ENCODE measurements around the gene THBS3.
A peak's percentile ranks its signal among the peaks of the same experiment; 100 is the strongest.
"Not testable (repeated sequence)": the region's sequence is repeated elsewhere in the genome, so short reads cannot be mapped to it uniquely, and the experiment has no call there.

The THBS3 gene

GRCh38 chr1:155175281-155175926 lies 32.3 kb downstream of the THBS3 start:
- DNase-seq, result no peak

GRCh38 chr1:155174324-155175280 lies 33.1 kb downstream of the THBS3 start:
- DNase-seq, result peak in 19 of 51 donors; percentile 26 to 77 (median 51)

GRCh38 chr1:155173478-155174323 lies 34.0 kb downstream of the THBS3 start, which contains the start of gene TRIM46:
TRIM46 (plus strand) TSS chr1:155173849; CDS start chr1:155173967, 118 bp downstream.
- DNase-seq, result peak in 34 of 51 donors; percentile 18 to 89 (median 49)

GRCh38 chr1:155172732-155173477 lies 34.8 kb downstream of the THBS3 start, which contains the start of gene KRTCAP2:
KRTCAP2 (minus strand) TSS chr1:155173304; CDS start chr1:155173224, 80 bp downstream.
- peak; percentile 54 to 96 (median 90) for DNase-seq

GRCh38 chr1:155171836-155172731 lies 35.6 kb downstream of the THBS3 start:
- DNase-seq, result no peak

- DNase-seq, result no peak
Observed at GRCh38 chr1:155170806-155171205, 36.9 kb downstream of the THBS3 start.

GRCh38 chr1:155170101-155170785 lies 37.5 kb downstream of the THBS3 start:
- DNase-seq, result no peak

GRCh38 chr1:155169541-155169940 lies 38.2 kb downstream of the THBS3 start:
- DNase-seq, result no peak

- DNase-seq, result no peak
Observed at GRCh38 chr1:155168456-155169210, 39.1 kb downstream of the THBS3 start.

- not testable (repeated sequence) for DNase-seq
Observed at GRCh38 chr1:155168105-155168445, 39.6 kb downstream of the THBS3 start.

- peak in 50 of 51 donors; percentile 22 to 96 (median 80) for DNase-seq
Observed at GRCh38 chr1:155167166-155168104, 40.3 kb downstream of the THBS3 start.

GRCh38 chr1:155166471-155167165 lies 41.1 kb downstream of the THBS3 start:
- DNase-seq, result peak in 27 of 51 donors; percentile 12 to 59 (median 42)

- DNase-seq, result no peak
Observed at GRCh38 chr1:155166051-155166470, 41.6 kb downstream of the THBS3 start.

- not testable (repeated sequence) for DNase-seq
Observed at GRCh38 chr1:155164625-155165024, 43.1 kb downstream of the THBS3 start.

GRCh38 chr1:155163785-155164184 lies 43.9 kb downstream of the THBS3 start:
- DNase-seq, result not testable (repeated sequence)

- DNase-seq, result not testable (repeated sequence)
Observed at GRCh38 chr1:155162631-155163030, 45.1 kb downstream of the THBS3 start.
